Activated naive CD4-positive, alpha-beta T cell treated with anti-CD3 and anti-CD28 coated beads for 36 hours (primary cell): ENCODE measurements around the gene KCNN1. TPM values are rescaled to one million over a fixed set of nuclear protein-coding genes. Genes with fewer than 3 reads are reported as not detected.

ENCODE experiments used
- CTCF ChIA-PET: fragments of 350-600 bp; sonication (Branson Sonifier 250); formaldehyde crosslinking; loops from one replicate; lab custom pipeline; 2021; ENCODE audit warnings: antibody characterized with exemption; lab: Charles Lee
- DNase-seq: peaks from one replicate; pipeline ENCODE4 v3.0.0-alpha.2; 2020
- H3K27ac Mint-ChIP-seq: one replicate; pipeline ENCODE4 v1.8.0; 2021; ENCODE audit warnings: mild to moderate bottlenecking, mixed read lengths
- H3K27me3 Mint-ChIP-seq: one replicate; pipeline ENCODE4 v1.8.0; 2021; ENCODE audit warnings: low read depth, mixed read lengths
- H3K36me3 Mint-ChIP-seq: one replicate; pipeline ENCODE4 v1.8.0; 2021; ENCODE audit warnings: low read depth, mixed read lengths
- H3K4me1 Mint-ChIP-seq: one replicate; pipeline ENCODE4 v1.8.0; 2021; ENCODE audit warnings: low read depth, mixed read lengths
- H3K4me3 Mint-ChIP-seq: one replicate; pipeline ENCODE4 v1.8.0; 2021; ENCODE audit warnings: mild to moderate bottlenecking, moderate library complexity, mixed read lengths
- H3K9me3 Mint-ChIP-seq: one replicate; pipeline ENCODE4 v1.8.0; 2021; ENCODE audit warnings: mixed read lengths
- intact Hi-C: fragments of 100-400 bp; cut with micrococcal nuclease; formaldehyde crosslinking; loops from one replicate; pipeline ENCODE4 v1.15.1; 2023
- total RNA-seq, 2 experiments: library from RNA; stranded (reverse); gene quantifications; one replicate each; pipeline ENCODE4 v1.2.3, GENCODE V29; 2021

Gene KCNN1
- total RNA-seq, 2 experiments from 2014 or later, result 0.21 to 0.30 TPM

GRCh38 chr19:17963936-17964691, 2.8 kb upstream of the KCNN1 start:
- no peaks in the 10 kb centered on the region for H3K9me3 Mint-ChIP-seq
- DNase-seq, result no peak
- intact Hi-C loops, result no loop called here
- peaks cover 36% of the 10 kb centered on the region for H3K27me3 Mint-ChIP-seq
- H3K4me1 Mint-ChIP-seq, result peaks cover 9% of the 10 kb centered on the region
- H3K27ac Mint-ChIP-seq, result no peak overlapping the region
- H3K4me3 Mint-ChIP-seq, result no peak overlapping the region
- CTCF ChIA-PET, result interaction anchor here (0.7 kb wide), 1 partner anchor 34 kb away, joined by 3 read pairs; no protein-coding TSS in a partner anchor
- H3K36me3 Mint-ChIP-seq, result no peaks in the 10 kb centered on the region

GRCh38 chr19:17965370-17966128, 1.4 kb upstream of the KCNN1 start:
- H3K4me1 Mint-ChIP-seq, result peaks cover 9% of the 10 kb centered on the region
- H3K27ac Mint-ChIP-seq, result no peak overlapping the region
- no peak overlapping the region for H3K4me3 Mint-ChIP-seq
- intact Hi-C loops, result no loop called here
- CTCF ChIA-PET, result interaction anchor here (0.8 to 1.0 kb wide), 2 partner anchors 20 to 32 kb away, joined by 3 to 4 read pairs; no protein-coding TSS in a partner anchor
- H3K27me3 Mint-ChIP-seq, result peaks cover 36% of the 10 kb centered on the region
- no peaks in the 10 kb centered on the region for H3K36me3 Mint-ChIP-seq
- no peak for DNase-seq
- no peaks in the 10 kb centered on the region for H3K9me3 Mint-ChIP-seq

- CTCF ChIA-PET, result interaction anchor here (0.8 to 1.0 kb wide), 2 partner anchors 20 to 31 kb away, joined by 3 to 4 read pairs; no protein-coding TSS in a partner anchor
- intact Hi-C loops, result no loop called here
- Mint-ChIP-seq H3K4me1 (peaks cover 9% of the 10 kb centered on the region), H3K36me3 (no peaks in the 10 kb centered on the region), H3K27me3 (peaks cover 36% of the 10 kb centered on the region), H3K9me3 (no peaks in the 10 kb centered on the region), H3K27ac (no peak overlapping the region), H3K4me3 (no peak overlapping the region)
- DNase-seq, result no peak
Measured at GRCh38 chr19:17966129-17966483, 801 bp upstream of the KCNN1 start.

- no peak for DNase-seq
- CTCF ChIA-PET, result interaction anchor here (0.6 kb wide), 1 partner anchor 283 kb away, joined by 3 read pairs; no protein-coding TSS in a partner anchor
- Mint-ChIP-seq H3K27ac (no peak overlapping the region), H3K9me3 (no peaks in the 10 kb centered on the region), H3K27me3 (peaks cover 33% of the 10 kb centered on the region), H3K4me3 (no peak overlapping the region), H3K36me3 (no peaks in the 10 kb centered on the region), H3K4me1 (peaks cover 9% of the 10 kb centered on the region)
- intact Hi-C loops, result no loop called here
Measured at GRCh38 chr19:17967257-17968051, 547 bp downstream of the KCNN1 start.

- Mint-ChIP-seq H3K9me3 (no peaks in the 10 kb centered on the region), H3K27ac (no peak overlapping the region), H3K4me3 (no peak overlapping the region), H3K36me3 (no peaks in the 10 kb centered on the region), H3K27me3 (peaks cover 33% of the 10 kb centered on the region), H3K4me1 (peaks cover 9% of the 10 kb centered on the region)
- DNase-seq, result no peak
- CTCF ChIA-PET, result interaction anchor here (0.8 to 1.4 kb wide), 2 partner anchors 9 to 30 kb away, joined by 3 to 7 read pairs; no protein-coding TSS in a partner anchor
- intact Hi-C loops, result no loop called here
Measured at GRCh38 chr19:17968362-17968761, 1.5 kb downstream of the KCNN1 start.

GRCh38 chr19:17969096-17969792, 2.3 kb downstream of the KCNN1 start:
- intact Hi-C loops, result no loop called here
- Mint-ChIP-seq H3K4me3 (no peak overlapping the region), H3K36me3 (no peaks in the 10 kb centered on the region), H3K4me1 (peaks cover 9% of the 10 kb centered on the region), H3K9me3 (no peaks in the 10 kb centered on the region), H3K27me3 (peaks cover 29% of the 10 kb centered on the region), H3K27ac (no peak overlapping the region)
- CTCF ChIA-PET, result interaction anchor here (0.8 to 1.4 kb wide), 2 partner anchors 10 to 31 kb away, joined by 3 to 7 read pairs; no protein-coding TSS in a partner anchor
- DNase-seq, result no peak

GRCh38 chr19:17972230-17972629, 5.3 kb downstream of the KCNN1 start:
- intact Hi-C loops, result no loop called here
- Mint-ChIP-seq H3K27me3 (peaks cover 4% of the 10 kb centered on the region), H3K27ac (no peak overlapping the region), H3K36me3 (no peaks in the 10 kb centered on the region), H3K4me3 (no peak overlapping the region), H3K4me1 (peaks cover 3% of the 10 kb centered on the region), H3K9me3 (no peaks in the 10 kb centered on the region)
- no peak for DNase-seq
- CTCF ChIA-PET, result no interaction called here

- Mint-ChIP-seq H3K36me3 (no peaks in the 10 kb centered on the region), H3K4me1 (no peaks in the 10 kb centered on the region), H3K9me3 (no peaks in the 10 kb centered on the region), H3K27me3 (no peaks in the 10 kb centered on the region), H3K4me3 (no peak overlapping the region), H3K27ac (no peak overlapping the region)
- DNase-seq, result no peak
- CTCF ChIA-PET, result no interaction called here
- intact Hi-C loops, result no loop called here
Measured at GRCh38 chr19:17973759-17974158, 6.9 kb downstream of the KCNN1 start.

- H3K27me3 Mint-ChIP-seq, result peaks cover 3% of the 10 kb centered on the region
- H3K4me1 Mint-ChIP-seq, result no peaks in the 10 kb centered on the region
- intact Hi-C loops, result no loop called here
- no peaks in the 10 kb centered on the region for H3K9me3 Mint-ChIP-seq
- no peak for DNase-seq
- H3K27ac Mint-ChIP-seq, result no peak overlapping the region
- CTCF ChIA-PET, result no interaction called here
- no peaks in the 10 kb centered on the region for H3K36me3 Mint-ChIP-seq
- H3K4me3 Mint-ChIP-seq, result no peak overlapping the region
Measured at GRCh38 chr19:17974551-17974950, 7.6 kb downstream of the KCNN1 start.

GRCh38 chr19:17975032-17975431, 8.1 kb downstream of the KCNN1 start:
- Mint-ChIP-seq H3K27me3 (peaks cover 5% of the 10 kb centered on the region), H3K9me3 (no peaks in the 10 kb centered on the region), H3K36me3 (no peaks in the 10 kb centered on the region), H3K4me3 (no peak overlapping the region), H3K4me1 (no peaks in the 10 kb centered on the region), H3K27ac (no peak overlapping the region)
- CTCF ChIA-PET, result no interaction called here
- intact Hi-C loops, result no loop called here
- DNase-seq, result no peak

GRCh38 chr19:17977021-17977420, 10.1 kb downstream of the KCNN1 start:
- H3K4me3 Mint-ChIP-seq, result no peak overlapping the region
- H3K9me3 Mint-ChIP-seq, result no peaks in the 10 kb centered on the region
- no peak for DNase-seq
- peaks cover 2% of the 10 kb centered on the region for H3K4me1 Mint-ChIP-seq
- no peaks in the 10 kb centered on the region for H3K36me3 Mint-ChIP-seq
- peaks cover 8% of the 10 kb centered on the region for H3K27me3 Mint-ChIP-seq
- CTCF ChIA-PET, result interaction anchor here (1.1 kb wide), 1 partner anchor 20 kb away, joined by 5 read pairs; no protein-coding TSS in a partner anchor
- no peak overlapping the region for H3K27ac Mint-ChIP-seq
- intact Hi-C loops, result no loop called here
